ENCODE results near the gene LYPLAL1. TPM values are rescaled to one million over a fixed set of nuclear protein-coding genes. Genes with fewer than 3 reads are reported as not detected.

The LYPLAL1 gene
- total and polyA plus RNA-seq, 9 of the 15 experiments (the other 6 are each of a cell fraction or from before 2014, with no cell fraction given), result 14.9 to 179 (median 46.3) TPM

GRCh38 chr1:219173758-219174459, at the start of gene LYPLAL1 (continued):
- no peak; the same call in 1 of the 2 replicates for TF ChIP-seq ZNF121 (CRISPR knock-in tag; conservative IDR thresholded peaks at IDR 0.05)
- TF ChIP-seq ZKSCAN1 (IDR thresholded peaks at IDR 0.05; ENCODE audit: low read depth, low read length), result 0 out of 2 replicates have a peak, but pooled peaks have one; percentile 18
- TF ChIP-seq ZNF384 (IDR thresholded peaks at IDR 0.05; ENCODE audit: low read depth, low read length), result no peak
- no peak for TF ChIP-seq SREBF1 (IDR thresholded peaks at IDR 0.05; ENCODE audit: borderline replicate concordance, low read depth, low read length)
- TF ChIP-seq EZH2 (IDR thresholded peaks at IDR 0.05; ENCODE audit: borderline replicate concordance, low read depth, low read length), result no peak
- TF ChIP-seq, protein P1, sequence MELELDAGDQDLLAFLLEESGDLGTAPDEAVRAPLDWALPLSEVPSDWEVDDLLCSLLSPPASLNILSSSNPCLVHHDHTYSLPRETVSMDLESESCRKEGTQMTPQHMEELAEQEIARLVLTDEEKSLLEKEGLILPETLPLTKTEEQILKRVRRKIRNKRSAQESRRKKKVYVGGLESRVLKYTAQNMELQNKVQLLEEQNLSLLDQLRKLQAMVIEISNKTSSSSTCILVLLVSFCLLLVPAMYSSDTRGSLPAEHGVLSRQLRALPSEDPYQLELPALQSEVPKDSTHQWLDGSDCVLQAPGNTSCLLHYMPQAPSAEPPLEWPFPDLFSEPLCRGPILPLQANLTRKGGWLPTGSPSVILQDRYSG (tag; conservative IDR thresholded peaks at IDR 0.05; ENCODE audit: low read depth), result no peak
- TF ChIP-seq, protein P2, sequence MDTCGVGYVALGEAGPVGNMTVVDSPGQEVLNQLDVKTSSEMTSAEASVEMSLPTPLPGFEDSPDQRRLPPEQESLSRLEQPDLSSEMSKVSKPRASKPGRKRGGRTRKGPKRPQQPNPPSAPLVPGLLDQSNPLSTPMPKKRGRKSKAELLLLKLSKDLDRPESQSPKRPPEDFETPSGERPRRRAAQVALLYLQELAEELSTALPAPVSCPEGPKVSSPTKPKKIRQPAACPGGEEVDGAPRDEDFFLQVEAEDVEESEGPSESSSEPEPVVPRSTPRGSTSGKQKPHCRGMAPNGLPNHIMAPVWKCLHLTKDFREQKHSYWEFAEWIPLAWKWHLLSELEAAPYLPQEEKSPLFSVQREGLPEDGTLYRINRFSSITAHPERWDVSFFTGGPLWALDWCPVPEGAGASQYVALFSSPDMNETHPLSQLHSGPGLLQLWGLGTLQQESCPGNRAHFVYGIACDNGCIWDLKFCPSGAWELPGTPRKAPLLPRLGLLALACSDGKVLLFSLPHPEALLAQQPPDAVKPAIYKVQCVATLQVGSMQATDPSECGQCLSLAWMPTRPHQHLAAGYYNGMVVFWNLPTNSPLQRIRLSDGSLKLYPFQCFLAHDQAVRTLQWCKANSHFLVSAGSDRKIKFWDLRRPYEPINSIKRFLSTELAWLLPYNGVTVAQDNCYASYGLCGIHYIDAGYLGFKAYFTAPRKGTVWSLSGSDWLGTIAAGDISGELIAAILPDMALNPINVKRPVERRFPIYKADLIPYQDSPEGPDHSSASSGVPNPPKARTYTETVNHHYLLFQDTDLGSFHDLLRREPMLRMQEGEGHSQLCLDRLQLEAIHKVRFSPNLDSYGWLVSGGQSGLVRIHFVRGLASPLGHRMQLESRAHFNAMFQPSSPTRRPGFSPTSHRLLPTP (IDR thresholded peaks at IDR 0.05; ENCODE audit: borderline replicate concordance, extremely low read depth, insufficient read length), result no peak
- no peak for TF ChIP-seq TEAD2 (tag; IDR thresholded peaks at IDR 0.05)
- no peak for TF ChIP-seq ZNF764 (CRISPR knock-in tag; IDR thresholded peaks at IDR 0.05; ENCODE audit: low read depth)
- no peak for TF ChIP-seq PPARD (CRISPR knock-in tag; IDR thresholded peaks at IDR 0.05)
- no peak for TF ChIP-seq PHTF2 (CRISPR knock-in tag; IDR thresholded peaks at IDR 0.05)
- TF ChIP-seq NR1H2 (CRISPR knock-in tag; IDR thresholded peaks at IDR 0.05), result no peak
- TF ChIP-seq ARID1B (IDR thresholded peaks at IDR 0.05), result no peak; the same call in 1 of the 2 replicates
- TF ChIP-seq, protein P3, sequence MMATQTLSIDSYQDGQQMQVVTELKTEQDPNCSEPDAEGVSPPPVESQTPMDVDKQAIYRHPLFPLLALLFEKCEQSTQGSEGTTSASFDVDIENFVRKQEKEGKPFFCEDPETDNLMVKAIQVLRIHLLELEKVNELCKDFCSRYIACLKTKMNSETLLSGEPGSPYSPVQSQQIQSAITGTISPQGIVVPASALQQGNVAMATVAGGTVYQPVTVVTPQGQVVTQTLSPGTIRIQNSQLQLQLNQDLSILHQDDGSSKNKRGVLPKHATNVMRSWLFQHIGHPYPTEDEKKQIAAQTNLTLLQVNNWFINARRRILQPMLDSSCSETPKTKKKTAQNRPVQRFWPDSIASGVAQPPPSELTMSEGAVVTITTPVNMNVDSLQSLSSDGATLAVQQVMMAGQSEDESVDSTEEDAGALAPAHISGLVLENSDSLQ (IDR thresholded peaks at IDR 0.05), result peak; percentile 97
- no peak for TF ChIP-seq GTF2B (IDR thresholded peaks at IDR 0.05; ENCODE audit: extremely low read depth, insufficient read length)
- no peak for TF ChIP-seq ZNF146 (CRISPR knock-in tag; IDR thresholded peaks at IDR 0.05; ENCODE audit: unreplicated experiment)
- TF ChIP-seq SP2 (IDR thresholded peaks at IDR 0.05; ENCODE audit: extremely low read depth, low read depth, low read length, poor library complexity, severe bottlenecking), result no peak
- TF ChIP-seq ID3 (CRISPR knock-in tag; IDR thresholded peaks at IDR 0.05), result no peak
- 0 out of 2 replicates have a peak, but pooled peaks have one; percentile 49 for TF ChIP-seq ID3 (tag; IDR thresholded peaks at IDR 0.05)
- peak; percentile 71; the same call in 1 of the 2 replicates for TF ChIP-seq ZNF766 (CRISPR knock-in tag; conservative IDR thresholded peaks at IDR 0.05)
- no peak for TF ChIP-seq ZNF311 (CRISPR knock-in tag; IDR thresholded peaks at IDR 0.05)
- no peak for TF ChIP-seq RBM15 (IDR thresholded peaks at IDR 0.05; ENCODE audit: insufficient read depth, low read length)
